Panc1 (cell line): ENCODE data around the gene ECT2L. TPM values are rescaled to one million over a fixed set of nuclear protein-coding genes. Genes with fewer than 3 reads are reported as not detected.

Experiments used
- total RNA-seq: library from RNA; stranded (reverse); gene quantifications from one replicate; pipeline ENCODE4 v1.2.1, GENCODE V29; 2021; ENCODE audit not compliant: unreplicated experiment

The ECT2L gene
- total RNA-seq, 1 experiment from 2014 or later: not detected

Other genes starting within 250 kb of the ECT2L start
- gene CCDC28A, start 22.3 kb upstream of the ECT2L start, total RNA-seq: 4.7 TPM
- 28.6 TPM for gene REPS1, start 192.2 kb downstream of the ECT2L start, total RNA-seq
- 22.2 TPM for gene ABRACL, start 232.7 kb downstream of the ECT2L start, total RNA-seq